HepG2 (cell line): Measurements from ENCODE around the gene BCAS4. TPM values are rescaled to one million over a fixed set of nuclear protein-coding genes. Genes with fewer than 3 reads are reported as not detected.

Experiments
- EED ChIP-seq: sonication (generic); formaldehyde crosslinking; IDR thresholded peaks from 2 replicates; pipeline ENCODE4 v1.5.0; 2020; ENCODE audit warnings: mild to moderate bottlenecking, missing genetic modification reagents
- FOXJ3 ChIP-seq: sonication (generic); formaldehyde crosslinking; IDR thresholded peaks from 2 replicates; pipeline ENCODE4 v1.4.0; 2020; ENCODE audit warnings: missing genetic modification reagents, mild to moderate bottlenecking, borderline replicate concordance
- GTF2F1 ChIP-seq: fragments of 150-350 bp; IDR thresholded peaks from 2 replicates; pipeline ENCODE4 v1.6.1; 2014; ENCODE audit warnings: low read length
- GTF3A ChIP-seq: sonication (generic); formaldehyde crosslinking; conservative IDR thresholded peaks from 2 replicates; pipeline ENCODE4 v1.4.0; 2020; ENCODE audit warnings: mild to moderate bottlenecking, missing genetic modification reagents
- PAF1 ChIP-seq: IDR thresholded peaks from 2 replicates; pipeline ENCODE4 v1.6.1; 2016; ENCODE audit warnings: missing genetic modification reagents, missing compliant biosample characterization
- POLR2G ChIP-seq: fragments of 200-400 bp; formaldehyde crosslinking; IDR thresholded peaks from 2 replicates; pipeline ENCODE4 v1.6.1; 2018; ENCODE audit warnings: mild to moderate bottlenecking, low read depth, low read length, moderate library complexity
- ZFP90 ChIP-seq: sonication (generic); formaldehyde crosslinking; IDR thresholded peaks from 2 replicates; pipeline ENCODE4 v1.8.0; 2022; ENCODE audit warnings: missing genetic modification reagents, mild to moderate bottlenecking, inconsistent platforms, borderline replicate concordance
- polyA plus RNA-seq, 8 experiments: library from polyadenylated mRNA; depleted of rRNA in 3 of 8; stranded (reverse) in 7 of 8; unstranded in 1 of 8; fragments of >200 nt; fragmentation: Illumina TruSeq in 4 of 8; extraction: Trizol in 4 of 8; gene quantifications; 2 replicates each; pipeline versions ENCODE4 v1.2.1 to v1.2.3, GENCODE V29; 2011 to 2016; ENCODE audit warnings: low read depth in 4 of 8, missing spikeins in 1 of 8, mixed read lengths in 1 of 8; ENCODE audit not compliant: insufficient read depth in 1 of 8
- total RNA-seq, 5 experiments: library from RNA; depleted of rRNA; stranded (reverse); fragments of >200 nt; fragmentation: Illumina TruSeq; extraction: Trizol; gene quantifications; 2 replicates each; pipeline ENCODE4 v1.2.3, GENCODE V29; 2016; ENCODE audit warnings: low read depth in 1 of 5
- TF ChIP-seq, protein P1 (sequence below): sonication (generic); formaldehyde crosslinking; IDR thresholded peaks from 2 replicates; pipeline ENCODE4 v1.4.0; 2020; ENCODE audit warnings: low read depth, mild to moderate bottlenecking, missing genetic modification reagents
- TF ChIP-seq, protein P2 (sequence below): sonication (generic); formaldehyde crosslinking; IDR thresholded peaks from 2 replicates; pipeline ENCODE4 v1.8.0; 2022; ENCODE audit warnings: mild to moderate bottlenecking, missing genetic modification reagents; ENCODE audit not compliant: insufficient replicate concordance
- TF ChIP-seq, protein P3 (sequence below): sonication (generic); formaldehyde crosslinking; IDR thresholded peaks from 2 replicates; pipeline ENCODE4 v1.4.0; 2020; ENCODE audit warnings: missing genetic modification reagents; ENCODE audit errors: not compliant biosample characterization
- TF ChIP-seq, protein P4 (sequence below): sonication (generic); formaldehyde crosslinking; conservative IDR thresholded peaks from 2 replicates; pipeline ENCODE4 v1.8.0; 2022; ENCODE audit warnings: low read depth, missing genetic modification reagents

The BCAS4 gene
- total and polyA plus RNA-seq, 2 of the 13 experiments (the other 11 are each of a cell fraction or from before 2014, with no cell fraction given) = 7.2 to 8.0 TPM

DNA sequence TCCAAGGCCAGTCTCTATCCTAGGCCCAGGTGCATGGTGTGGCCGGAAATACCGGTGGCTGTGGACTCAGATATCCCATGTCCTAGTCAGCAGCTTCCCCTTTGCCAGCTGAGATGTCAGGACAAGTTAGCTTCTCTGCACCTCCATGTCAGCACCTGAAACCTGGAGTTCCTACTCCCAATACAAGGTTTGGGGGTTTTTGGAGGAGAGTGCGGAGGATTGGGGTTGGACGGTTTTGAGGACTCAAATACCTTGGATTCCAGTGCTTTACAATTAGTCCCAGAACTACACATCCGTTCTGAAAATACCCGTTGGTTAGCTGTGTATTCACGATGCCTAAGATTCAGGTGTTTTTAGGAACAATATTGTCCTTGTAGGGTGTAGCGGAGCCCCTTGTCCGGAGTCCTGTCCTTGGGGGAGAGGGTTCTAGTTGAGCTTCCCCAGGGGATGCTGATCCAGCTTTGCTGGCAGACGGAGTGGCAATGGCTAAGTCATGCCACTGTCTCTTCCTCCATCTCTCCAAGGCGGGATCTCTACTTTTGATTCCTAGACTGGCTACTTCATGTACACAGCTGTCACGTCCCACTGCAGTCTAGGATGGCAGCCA, 91.4 kb downstream of the BCAS4 start (continued):
- TF ChIP-seq PAF1 (CRISPR knock-in tag) = 0 out of 2 replicates have a peak, but pooled peaks have one; percentile 3
- TF ChIP-seq, protein P1, sequence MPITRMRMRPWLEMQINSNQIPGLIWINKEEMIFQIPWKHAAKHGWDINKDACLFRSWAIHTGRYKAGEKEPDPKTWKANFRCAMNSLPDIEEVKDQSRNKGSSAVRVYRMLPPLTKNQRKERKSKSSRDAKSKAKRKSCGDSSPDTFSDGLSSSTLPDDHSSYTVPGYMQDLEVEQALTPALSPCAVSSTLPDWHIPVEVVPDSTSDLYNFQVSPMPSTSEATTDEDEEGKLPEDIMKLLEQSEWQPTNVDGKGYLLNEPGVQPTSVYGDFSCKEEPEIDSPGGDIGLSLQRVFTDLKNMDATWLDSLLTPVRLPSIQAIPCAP = no peak
- TF ChIP-seq, protein P2, sequence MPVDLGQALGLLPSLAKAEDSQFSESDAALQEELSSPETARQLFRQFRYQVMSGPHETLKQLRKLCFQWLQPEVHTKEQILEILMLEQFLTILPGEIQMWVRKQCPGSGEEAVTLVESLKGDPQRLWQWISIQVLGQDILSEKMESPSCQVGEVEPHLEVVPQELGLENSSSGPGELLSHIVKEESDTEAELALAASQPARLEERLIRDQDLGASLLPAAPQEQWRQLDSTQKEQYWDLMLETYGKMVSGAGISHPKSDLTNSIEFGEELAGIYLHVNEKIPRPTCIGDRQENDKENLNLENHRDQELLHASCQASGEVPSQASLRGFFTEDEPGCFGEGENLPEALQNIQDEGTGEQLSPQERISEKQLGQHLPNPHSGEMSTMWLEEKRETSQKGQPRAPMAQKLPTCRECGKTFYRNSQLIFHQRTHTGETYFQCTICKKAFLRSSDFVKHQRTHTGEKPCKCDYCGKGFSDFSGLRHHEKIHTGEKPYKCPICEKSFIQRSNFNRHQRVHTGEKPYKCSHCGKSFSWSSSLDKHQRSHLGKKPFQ (CRISPR knock-in tag) = no peak
- TF ChIP-seq EED (CRISPR knock-in tag) = no peak
- TF ChIP-seq ZFP90 (CRISPR knock-in tag) = no peak
- no peak for TF ChIP-seq GTF2F1
- TF ChIP-seq, protein P3, sequence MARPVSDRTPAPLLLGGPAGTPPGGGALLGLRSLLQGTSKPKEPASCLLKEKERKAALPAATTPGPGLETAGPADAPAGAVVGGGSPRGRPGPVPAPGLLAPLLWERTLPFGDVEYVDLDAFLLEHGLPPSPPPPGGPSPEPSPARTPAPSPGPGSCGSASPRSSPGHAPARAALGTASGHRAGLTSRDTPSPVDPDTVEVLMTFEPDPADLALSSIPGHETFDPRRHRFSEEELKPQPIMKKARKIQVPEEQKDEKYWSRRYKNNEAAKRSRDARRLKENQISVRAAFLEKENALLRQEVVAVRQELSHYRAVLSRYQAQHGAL (CRISPR knock-in tag) = no peak
- TF ChIP-seq, protein P4, sequence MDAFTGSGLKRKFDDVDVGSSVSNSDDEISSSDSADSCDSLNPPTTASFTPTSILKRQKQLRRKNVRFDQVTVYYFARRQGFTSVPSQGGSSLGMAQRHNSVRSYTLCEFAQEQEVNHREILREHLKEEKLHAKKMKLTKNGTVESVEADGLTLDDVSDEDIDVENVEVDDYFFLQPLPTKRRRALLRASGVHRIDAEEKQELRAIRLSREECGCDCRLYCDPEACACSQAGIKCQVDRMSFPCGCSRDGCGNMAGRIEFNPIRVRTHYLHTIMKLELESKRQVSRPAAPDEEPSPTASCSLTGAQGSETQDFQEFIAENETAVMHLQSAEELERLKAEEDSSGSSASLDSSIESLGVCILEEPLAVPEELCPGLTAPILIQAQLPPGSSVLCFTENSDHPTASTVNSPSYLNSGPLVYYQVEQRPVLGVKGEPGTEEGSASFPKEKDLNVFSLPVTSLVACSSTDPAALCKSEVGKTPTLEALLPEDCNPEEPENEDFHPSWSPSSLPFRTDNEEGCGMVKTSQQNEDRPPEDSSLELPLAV (CRISPR knock-in tag) = no peak
- TF ChIP-seq GTF3A = no peak
- no peak for TF ChIP-seq FOXJ3
- 0 out of 2 replicates have a peak, but pooled peaks have one; percentile 23 for TF ChIP-seq POLR2G
- TF ChIP-seq, all 625 proteins: peak for 6
